T-helper 1 cell (primary cell): ENCODE results near the gene CCDC83.
"Not testable (repeated sequence)": the region's sequence is repeated elsewhere in the genome, so short reads cannot be mapped to it uniquely, and the experiment has no call there.

Experiments used
- DNase-seq, 5 donors: peaks; one replicate each; pipeline ENCODE4 v3.0.0-alpha.2; 2012 to 2020

The CCDC83 gene

DNA sequence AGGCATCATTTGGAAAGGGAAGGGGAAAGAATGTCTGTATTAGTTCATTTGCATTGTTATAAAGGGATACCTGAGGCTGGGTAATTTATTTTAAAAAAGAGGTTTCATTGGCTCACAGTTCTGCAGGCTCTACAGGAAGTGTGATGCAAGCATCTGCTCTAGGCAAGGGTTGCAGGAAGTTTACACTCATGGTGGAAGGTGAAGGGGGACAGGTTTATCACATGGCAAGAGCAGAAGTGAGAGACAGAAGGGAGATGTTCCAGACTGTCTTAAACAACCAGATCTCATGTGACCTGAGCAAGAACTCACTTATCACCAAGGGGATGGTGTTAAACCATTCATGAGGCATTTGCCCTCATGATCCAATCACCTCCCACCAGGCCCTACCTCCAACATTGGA is 90.6 kb downstream of the CCDC83 start:
- DNase-seq, result peak in 1 of 5 donors; percentile 43

DNA sequence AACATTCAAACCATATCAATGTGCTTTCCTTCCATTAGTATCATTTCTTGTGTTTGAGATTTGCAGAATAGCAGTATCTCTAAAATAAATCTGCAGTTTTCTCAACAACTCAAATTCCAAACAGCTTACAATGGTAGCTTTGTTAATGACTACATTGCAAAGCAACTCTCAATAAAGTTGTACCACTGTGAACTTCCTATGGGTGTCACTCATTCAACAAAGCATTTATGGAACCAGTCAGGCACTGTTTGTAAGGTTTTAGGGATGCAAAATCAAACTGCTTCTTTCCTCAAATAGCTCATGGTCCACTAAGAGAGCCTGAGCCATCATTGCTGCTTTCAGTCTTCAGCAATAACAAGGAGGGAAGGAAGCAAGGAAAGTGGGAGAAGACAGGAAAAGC is 91.0 kb downstream of the CCDC83 start:
- DNase-seq, result no peak

DNA sequence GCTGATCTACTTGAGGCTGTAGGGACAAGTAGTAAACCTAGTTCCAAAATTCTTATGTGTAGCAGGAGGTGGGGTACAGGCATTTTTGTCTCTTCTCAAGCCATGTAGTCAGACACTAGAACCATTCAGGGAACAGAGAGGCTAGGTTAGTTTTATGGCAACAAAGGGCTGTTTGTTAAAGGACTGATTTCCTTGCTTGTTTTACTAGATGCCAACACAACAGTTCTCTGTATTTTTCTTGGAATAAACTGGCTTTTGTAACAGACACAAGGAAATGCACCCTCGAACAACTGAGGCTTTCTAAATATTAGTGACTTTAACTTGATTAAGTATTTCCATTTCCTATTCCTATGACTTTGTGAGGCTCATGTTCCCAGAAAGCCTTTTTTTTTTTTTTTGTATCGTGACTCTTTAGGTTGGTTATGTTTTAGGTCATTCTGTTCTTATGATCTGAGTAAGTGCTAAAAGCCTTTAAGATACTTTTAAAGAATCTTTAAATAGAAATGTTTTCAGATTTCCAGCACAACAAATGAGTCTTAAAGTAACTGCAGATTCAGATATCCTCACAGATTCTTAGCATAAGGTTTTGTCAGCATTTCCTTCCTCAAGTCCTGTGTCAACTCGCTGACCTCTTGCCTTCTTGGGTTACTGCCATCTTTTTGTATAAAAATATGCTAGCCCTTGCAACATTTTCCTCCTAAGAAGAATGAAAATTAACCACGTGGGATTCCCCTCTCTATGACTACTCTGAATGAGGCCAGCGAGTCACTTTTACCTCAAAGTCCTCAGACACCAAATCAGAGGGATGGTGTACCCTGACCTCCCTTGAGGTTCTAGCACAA is 92.5 kb downstream of the CCDC83 start:
- peak in 1 of 5 donors; percentile 72 for DNase-seq

DNA sequence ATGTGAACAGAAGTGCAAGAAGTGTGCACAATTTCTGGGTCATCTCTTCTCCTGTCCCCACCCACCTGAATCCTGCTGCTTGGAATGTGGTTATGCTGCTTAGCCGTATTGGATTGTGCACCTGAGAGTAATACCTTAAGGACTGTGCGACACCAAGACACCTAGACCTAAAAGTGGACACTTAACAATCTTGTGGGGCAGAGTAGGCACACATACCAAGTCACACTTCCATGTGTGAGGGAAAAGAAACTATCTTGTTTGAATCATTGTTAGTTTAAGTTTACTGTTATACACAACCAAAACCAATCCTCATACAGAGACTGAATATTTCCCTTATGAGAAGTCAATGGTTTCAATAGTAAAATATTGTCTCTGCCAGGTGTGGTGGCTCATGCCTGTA is 93.7 kb downstream of the CCDC83 start:
- peak in 1 of 5 donors; percentile 35 for DNase-seq

DNA sequence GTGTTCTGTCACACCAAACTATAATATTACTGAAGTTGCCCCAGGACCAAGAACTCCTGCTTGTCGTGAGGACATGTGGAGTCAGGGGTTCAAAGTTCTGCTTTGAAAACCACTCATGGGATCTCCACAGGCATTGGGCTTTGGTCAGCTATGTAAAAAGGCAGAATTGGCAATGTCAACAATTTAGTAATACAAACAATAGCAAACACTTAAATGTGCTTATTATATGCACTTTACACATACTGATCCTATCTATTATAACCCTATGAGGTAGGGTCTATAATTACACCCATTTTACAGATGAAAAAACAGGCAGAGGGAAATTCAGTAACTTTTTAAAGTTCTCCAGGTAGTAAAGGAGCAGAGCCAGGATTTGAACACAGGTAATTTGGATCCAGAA is 94.6 kb downstream of the CCDC83 start:
- no peak for DNase-seq

DNA sequence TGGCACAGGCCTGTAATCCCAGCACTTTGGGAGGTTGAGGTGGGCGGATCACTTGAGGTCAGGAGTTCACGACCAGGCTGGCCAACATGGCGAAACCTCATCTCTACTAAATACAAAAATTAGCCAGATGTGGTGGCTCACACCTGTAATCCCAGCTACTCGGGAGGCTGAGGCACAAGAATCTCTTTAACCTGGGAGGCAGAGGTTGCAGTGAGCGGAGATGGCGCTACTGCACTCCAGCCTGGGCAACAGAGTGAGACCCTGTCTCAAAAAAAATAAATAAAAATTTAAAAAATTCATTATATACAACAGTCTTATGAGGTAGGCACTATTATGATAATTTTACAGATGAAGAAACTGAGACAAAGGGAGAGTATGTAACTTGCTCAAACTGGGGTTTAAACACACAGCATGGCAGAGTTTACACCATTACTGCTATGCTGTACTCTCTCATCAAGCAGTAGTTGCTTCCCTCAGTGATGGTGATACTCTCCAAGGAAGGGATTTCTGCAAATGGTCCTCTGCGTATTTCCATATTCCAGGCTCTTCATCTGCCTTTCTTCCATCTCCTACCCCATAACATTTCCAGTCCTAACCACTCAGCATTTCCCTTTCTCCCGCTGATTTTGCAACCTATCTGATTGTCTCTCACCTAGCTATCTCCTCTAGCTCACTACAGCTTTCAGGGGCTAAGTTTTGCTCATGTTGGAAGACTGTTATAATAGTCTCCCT is 95.3 kb downstream of the CCDC83 start:
- no peak for DNase-seq

DNA sequence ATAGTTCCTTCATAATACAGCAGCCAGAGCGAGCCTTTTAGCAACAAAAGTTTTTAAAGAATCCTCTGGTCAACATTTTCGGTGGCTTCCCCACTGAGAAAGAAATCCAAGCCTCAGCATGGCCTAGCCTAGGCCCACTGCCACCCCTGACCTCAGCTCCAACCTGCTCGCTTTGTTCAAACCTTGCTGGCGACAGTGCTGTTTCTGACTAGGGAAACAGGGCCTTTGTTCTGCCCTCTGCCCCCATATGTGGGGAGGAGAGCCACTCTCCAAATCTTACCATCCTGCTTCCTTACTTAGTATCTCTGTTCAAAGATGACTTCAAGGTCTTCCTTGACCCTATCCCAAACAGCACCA is 95.8 kb downstream of the CCDC83 start:
- no peak for DNase-seq

DNA sequence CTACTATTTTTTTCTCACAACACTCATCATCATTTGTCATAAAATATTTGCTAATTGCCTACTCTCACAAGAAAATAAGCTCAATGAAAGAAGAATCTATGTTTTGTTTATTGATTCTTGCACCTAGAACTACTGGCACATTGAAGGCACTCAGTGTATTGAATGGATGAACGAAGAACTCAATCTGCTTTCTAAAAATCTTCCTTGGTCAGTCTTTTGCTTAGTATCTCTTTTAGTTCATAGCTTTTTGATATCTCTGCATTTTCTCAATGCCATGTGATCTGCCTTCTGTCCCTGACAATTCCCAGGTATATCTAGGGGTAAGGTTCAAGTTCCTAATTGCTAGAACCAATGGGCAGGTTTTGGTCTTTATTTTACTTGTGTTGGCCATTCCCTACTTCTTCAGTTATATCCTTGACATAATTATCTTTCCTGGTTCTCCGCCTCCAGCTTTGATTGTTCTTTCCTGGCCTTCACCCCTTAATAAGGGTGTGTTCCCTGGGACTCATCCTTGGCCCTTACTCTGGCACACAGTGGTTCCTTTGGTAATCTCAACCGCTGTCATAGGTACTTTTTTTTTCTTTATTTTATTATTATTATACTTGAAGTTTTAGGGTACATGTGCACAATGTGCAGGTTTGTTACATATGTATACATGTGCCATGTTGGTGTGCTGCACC is 96.4 kb downstream of the CCDC83 start:
- DNase-seq, result no peak

DNA sequence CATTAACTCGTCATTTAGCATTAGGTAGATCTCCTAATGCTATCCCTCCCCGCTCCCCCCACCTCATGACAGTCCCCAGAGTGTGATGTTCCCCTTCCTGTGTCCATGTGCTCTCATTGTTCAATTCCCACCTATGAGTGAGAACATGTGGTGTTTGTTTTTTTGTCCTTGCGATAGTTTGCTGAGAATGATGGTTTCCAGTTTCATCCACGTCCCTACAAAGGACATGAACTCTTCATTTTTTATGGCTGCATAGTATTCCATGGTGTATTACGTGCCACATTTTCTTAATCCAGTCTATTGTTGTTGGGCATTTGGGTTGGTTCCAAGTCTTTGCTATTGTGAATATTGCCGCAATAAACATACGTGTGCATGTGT is 96.9 kb downstream of the CCDC83 start:
- DNase-seq, result not testable (repeated sequence)

DNA sequence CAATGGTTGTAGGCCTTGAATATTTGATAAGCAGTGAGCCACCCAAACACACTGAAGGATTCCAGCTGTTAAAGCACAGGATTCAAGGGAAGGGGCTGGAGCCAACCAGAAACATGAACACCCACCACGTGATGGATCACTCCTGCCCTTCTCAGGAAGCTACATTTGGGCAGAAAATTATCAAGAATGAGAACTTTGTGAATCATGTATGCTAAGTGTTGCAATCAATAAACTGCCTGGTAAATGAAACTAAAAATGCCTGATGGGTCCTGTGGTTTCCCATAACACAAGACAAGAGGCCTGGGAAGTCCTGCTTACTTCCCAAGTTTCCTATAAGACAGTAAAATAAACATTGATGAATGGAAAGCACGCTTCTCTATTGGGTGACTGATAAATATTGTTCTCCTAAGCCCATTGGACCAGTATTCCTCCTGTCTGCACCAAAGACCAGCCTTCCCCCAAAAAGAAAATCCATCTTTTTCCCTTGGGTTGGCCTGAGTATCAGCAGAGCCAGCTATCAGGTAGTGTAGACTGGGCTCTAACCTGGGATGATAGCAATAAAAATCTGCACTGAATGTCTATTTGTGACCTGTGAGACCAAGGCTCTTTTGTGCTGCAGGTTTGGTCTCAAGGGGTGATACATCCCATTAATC is 98.4 kb downstream of the CCDC83 start:
- DNase-seq, result no peak

DNA sequence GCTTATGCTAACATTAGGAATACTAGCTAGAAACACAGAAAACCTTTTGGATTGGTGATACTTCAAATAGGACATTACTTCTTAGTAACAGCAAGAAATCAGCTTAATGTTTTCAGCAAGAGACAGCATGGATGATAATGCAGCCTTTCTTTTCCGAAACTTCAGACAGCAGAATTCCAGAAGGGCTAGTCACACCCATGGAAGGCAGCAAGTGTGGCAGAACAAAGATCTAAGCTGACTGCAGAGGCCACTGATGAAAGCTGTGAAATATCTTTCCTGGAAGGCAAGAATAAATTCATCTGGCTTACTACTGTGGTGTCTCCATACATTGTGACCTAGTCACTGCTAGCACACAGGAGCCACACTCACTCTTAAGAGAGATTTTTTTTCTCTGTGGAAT is 100.3 kb downstream of the CCDC83 start:
- DNase-seq, result no peak

DNA sequence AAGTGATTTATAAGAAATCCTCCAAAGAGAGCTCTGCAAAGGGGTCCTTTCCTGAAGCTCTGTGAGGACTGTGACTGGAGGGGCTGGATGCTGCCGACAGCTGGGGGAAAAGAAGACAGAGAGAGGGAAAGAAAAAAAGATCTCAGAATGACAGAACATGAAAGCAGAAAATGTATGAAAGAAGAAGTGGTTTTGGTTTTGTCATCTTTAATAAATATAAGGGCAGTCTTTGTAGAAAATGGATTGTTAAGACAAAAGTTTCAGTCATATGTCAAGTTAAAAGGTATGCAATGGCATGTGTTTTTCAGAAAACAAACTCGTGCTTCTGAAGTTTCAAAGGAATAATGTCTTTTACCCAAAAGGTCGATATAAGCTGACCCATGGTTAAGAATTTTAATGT is 105.5 kb downstream of the CCDC83 start:
- DNase-seq, result no peak

DNA sequence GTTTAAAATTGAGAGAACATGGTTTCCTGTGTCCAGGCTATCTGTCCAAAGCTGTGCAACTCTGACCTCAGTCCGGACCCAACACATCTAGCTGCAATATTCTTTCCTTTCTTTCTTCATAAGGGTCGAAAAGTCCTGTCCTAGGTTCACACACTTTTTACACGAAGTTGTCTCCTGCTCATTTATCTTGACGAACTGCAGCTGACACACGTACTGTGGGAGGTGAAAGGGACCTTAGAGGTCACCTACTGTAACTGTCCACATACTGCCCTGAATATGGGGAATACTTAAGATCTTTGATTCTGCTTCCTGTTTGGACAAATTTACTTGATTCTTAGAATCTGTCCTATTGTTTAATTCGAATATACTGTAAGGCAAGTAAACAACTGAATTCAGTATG is 105.9 kb downstream of the CCDC83 start:
- no peak for DNase-seq

DNA sequence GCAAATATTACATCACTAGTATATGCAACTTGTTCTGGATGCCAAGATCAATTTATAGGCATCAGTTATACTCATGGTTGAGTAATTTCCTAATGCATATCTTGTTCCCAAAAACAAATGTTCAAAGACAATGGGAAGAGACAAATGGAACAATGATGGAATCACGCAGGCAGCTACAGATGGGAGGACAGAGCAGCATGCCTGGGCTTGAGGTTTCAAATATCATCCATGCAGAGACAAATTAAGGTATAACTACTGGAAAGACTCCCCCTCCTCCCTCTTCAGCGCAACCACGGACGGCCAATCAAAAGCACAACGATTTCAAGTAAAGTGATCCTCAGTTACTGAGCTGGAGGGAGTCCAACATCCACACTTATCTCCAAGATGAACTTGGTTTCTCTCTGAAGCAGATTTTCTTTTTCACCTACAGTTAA is 106.8 kb downstream of the CCDC83 start:
- no peak for DNase-seq

DNA sequence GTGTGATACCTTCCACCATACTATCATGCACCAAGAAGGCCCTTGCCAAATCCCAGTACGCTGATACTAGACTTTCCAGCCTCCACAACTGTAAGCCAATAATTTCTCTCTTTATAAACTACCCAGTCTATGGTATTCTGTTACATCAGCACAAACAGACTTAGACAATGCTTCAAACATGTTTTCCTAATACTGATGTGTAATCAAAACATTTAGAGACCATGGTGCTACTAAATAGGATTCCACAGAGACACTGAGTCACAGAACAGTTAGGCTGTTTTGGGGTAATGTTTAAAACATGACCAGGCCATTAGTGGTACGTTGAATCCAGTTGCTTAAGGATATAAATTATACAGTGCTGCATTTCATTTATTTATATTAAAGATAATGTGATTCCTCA is 110.0 kb downstream of the CCDC83 start:
- no peak for DNase-seq

DNA sequence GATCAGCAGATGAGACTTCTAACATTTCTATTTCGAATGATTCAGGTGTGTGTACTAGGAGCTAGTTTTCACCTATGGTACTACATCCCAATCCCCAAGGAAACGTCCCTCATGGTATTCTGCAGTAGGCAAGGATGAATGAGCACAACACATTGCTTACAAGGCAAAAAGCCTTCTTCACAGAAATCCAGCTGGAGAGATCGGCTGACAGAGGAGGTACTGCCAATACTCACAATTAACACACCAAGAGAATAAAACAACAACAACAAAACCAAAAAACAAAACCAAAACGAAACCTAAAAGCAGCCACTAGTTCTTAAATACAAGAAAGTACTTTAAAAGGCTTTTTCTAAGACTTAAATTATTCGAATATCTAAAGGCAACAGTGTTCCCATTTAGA is 112.3 kb downstream of the CCDC83 start:
- no peak for DNase-seq
